ENCODE data around the gene HIPK2. TPM values are rescaled to one million over a fixed set of nuclear protein-coding genes. Genes with fewer than 3 reads are reported as not detected.
A peak's percentile ranks its signal among the peaks of the same experiment; 100 is the strongest.

The HIPK2 gene
- total and polyA plus RNA-seq, 2 donors (not counting 3 experiments of a cell fraction or from before 2014, with no cell fraction given): 9.0 to 43.8 TPM

DNA sequence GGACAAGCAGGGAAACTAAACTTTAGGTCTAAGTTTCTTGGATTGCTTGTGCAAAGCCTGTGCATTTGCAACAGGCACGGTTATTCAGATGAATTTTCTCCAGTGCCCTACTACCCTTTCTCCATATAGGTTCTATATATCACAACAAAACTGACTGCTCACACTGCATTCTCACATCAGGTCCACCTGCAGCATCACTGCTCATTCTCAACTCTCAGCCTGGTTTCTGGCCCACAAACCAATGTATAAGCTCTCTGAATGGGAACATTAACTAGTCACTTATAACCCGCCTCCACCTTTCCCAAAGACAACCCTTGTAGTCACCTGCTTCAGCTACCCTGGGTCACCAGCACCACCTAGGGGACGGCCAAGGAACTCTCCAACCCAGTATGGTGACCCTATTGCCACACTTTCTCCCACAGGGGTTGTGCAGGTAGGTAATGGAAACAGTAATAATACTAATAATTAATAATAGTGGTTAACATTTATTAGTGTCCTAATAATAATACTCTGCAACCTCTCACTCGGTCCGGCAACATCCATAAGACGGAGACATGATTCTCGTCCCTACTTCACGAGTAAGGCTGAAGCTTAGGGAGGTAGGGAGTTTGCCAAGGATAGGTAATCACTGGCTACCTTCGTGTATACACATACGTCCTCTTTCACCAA is 157.0 kb downstream of the HIPK2 start:
- Histone ChIP-seq H4K20me1 (replicated peaks; ENCODE audit: control insufficient read depth, extremely low read depth, insufficient read depth, low read length) (no peaks in the 10 kb centered on the region), H3K9me1 (replicated peaks; ENCODE audit: control insufficient read depth, extremely low read depth, insufficient read depth, low read length) (no peaks in the 10 kb centered on the region), H3K4me2 (ENCODE audit: insufficient read depth, low read length) (no peak overlapping the region), H3K36me3 (ENCODE audit: control insufficient read depth in 2 of 2, extremely low read depth in 1 of 2, insufficient read depth in 2 of 2, low read length in 2 of 2) (peaks cover 7 to 8% of the 10 kb centered on the region in 2 experiments), H3K4me3 (replicated peaks in 1 of 3; ENCODE audit: insufficient read depth in 1 of 3, low read depth in 1 of 3, low read length in 3 of 3) (no peak overlapping the region), H3K9me3 (replicated peaks; ENCODE audit: control insufficient read depth, insufficient read depth, low read length) (no peaks in the 10 kb centered on the region), H3K79me2 (ENCODE audit: control insufficient read depth, insufficient read depth, low read length) (no peaks in the 10 kb centered on the region), H3K27ac (ENCODE audit: insufficient read depth, low read depth, low read length) (no peak overlapping the region), H2AFZ (ENCODE audit: low read depth, low read length) (no peak overlapping the region), H3K4me1 (ENCODE audit: control insufficient read depth, extremely low read depth, insufficient read depth, low read length) (no peaks in the 10 kb centered on the region), H3K27me3 (ENCODE audit: control insufficient read depth in 2 of 2, insufficient read depth in 2 of 2, low read length in 2 of 2) (no peaks in the 10 kb centered on the region), H3K9ac (replicated peaks; ENCODE audit: extremely low read depth, insufficient read depth, low read length) (no peak overlapping the region)
- TF ChIP-seq, protein P1, sequence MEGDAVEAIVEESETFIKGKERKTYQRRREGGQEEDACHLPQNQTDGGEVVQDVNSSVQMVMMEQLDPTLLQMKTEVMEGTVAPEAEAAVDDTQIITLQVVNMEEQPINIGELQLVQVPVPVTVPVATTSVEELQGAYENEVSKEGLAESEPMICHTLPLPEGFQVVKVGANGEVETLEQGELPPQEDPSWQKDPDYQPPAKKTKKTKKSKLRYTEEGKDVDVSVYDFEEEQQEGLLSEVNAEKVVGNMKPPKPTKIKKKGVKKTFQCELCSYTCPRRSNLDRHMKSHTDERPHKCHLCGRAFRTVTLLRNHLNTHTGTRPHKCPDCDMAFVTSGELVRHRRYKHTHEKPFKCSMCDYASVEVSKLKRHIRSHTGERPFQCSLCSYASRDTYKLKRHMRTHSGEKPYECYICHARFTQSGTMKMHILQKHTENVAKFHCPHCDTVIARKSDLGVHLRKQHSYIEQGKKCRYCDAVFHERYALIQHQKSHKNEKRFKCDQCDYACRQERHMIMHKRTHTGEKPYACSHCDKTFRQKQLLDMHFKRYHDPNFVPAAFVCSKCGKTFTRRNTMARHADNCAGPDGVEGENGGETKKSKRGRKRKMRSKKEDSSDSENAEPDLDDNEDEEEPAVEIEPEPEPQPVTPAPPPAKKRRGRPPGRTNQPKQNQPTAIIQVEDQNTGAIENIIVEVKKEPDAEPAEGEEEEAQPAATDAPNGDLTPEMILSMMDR (IDR thresholded peaks at IDR 0.05; ENCODE audit: extremely low read depth in 1 of 2, insufficient read depth in 1 of 2, low read depth in 1 of 2, low read length in 2 of 2): peak; percentile 59 to 63
- TF ChIP-seq EZH2 (IDR thresholded peaks at IDR 0.05; ENCODE audit: borderline replicate concordance, low read depth, low read length, severe bottlenecking): no peak
- FAIRE-seq (peak; percentile 35), DNase-seq (ENCODE audit: low read depth, low spot score) (peak; percentile 9)
- dilution Hi-C loops (cut with MboI; ENCODE audit: extremely low pct_ligation_motif_present, low sequenced_read_pairs): loop anchor here (25.0 kb wide), 1 partner anchor 391 kb away; no protein-coding TSS in a partner anchor
- BruUV-seq (replicated peaks): no TSS peak
- intact Hi-C loops (cut with micrococcal nuclease): no loop called here
- CTCF ChIA-PET: interaction anchor here (0.9 to 3.0 kb wide), 7 partner anchors 10 to 382 kb away, joined by 3 to 22 read pairs (median 5); no protein-coding TSS in a partner anchor
- POLR2A ChIA-PET: no interaction called here

DNA sequence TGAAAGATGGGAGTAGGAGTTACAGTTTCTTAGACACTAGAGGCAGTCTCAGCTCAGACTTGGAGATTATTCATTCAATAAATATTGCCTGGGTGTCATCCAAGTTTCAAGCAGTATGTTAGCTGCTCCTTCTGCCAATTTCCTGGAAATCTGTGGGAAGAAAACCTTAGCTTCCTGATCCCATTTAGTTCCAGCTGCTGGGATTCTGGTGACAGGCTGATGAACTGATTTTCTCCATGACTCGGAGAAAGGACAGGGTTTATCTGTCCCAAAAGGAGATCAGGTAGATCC is 158.5 kb downstream of the HIPK2 start:
- H3K9me3 ChIP-seq (replicated peaks; ENCODE audit: control insufficient read depth, insufficient read depth, low read length): no peaks in the 10 kb centered on the region
- TF ChIP-seq, protein P1 (IDR thresholded peaks at IDR 0.05; ENCODE audit: extremely low read depth in 1 of 2, insufficient read depth in 1 of 2, low read depth in 1 of 2, low read length in 2 of 2): no peak
- TF ChIP-seq POLR2AphosphoS5 (IDR thresholded peaks at IDR 0.05; ENCODE audit: insufficient read depth, low read depth, low read length) (no peak), JUN (IDR thresholded peaks at IDR 0.05; ENCODE audit: borderline replicate concordance, insufficient read depth, insufficient read length, low read depth) (no peak), FOS (IDR thresholded peaks at IDR 0.05; ENCODE audit: borderline replicate concordance, insufficient read depth, low read length) (no peak), EZH2 (IDR thresholded peaks at IDR 0.05; ENCODE audit: borderline replicate concordance, low read depth, low read length, severe bottlenecking) (no peak)
- POLR2A ChIA-PET: no interaction called here
- dilution Hi-C loops (cut with MboI; ENCODE audit: extremely low pct_ligation_motif_present, low sequenced_read_pairs) (loop anchor here (25.0 kb wide), 1 partner anchor 393 kb away; no protein-coding TSS in a partner anchor), intact Hi-C loops (cut with micrococcal nuclease) (loop anchor here (1.0 kb wide), 1 partner anchor 383 kb away; no protein-coding TSS in a partner anchor)
- H3K79me2 ChIP-seq (ENCODE audit: control insufficient read depth, insufficient read depth, low read length): no peaks in the 10 kb centered on the region
- H3K4me3 ChIP-seq (replicated peaks in 1 of 3; ENCODE audit: insufficient read depth in 1 of 3, low read depth in 1 of 3, low read length in 3 of 3): no peak overlapping the region
- H2AFZ ChIP-seq (ENCODE audit: low read depth, low read length): no peak overlapping the region
- H3K27ac ChIP-seq (ENCODE audit: insufficient read depth, low read depth, low read length): no peak overlapping the region
- no peak overlapping the region for H3K9ac ChIP-seq (replicated peaks; ENCODE audit: extremely low read depth, insufficient read depth, low read length)
- BruUV-seq (replicated peaks): no TSS peak
- H3K9me1 ChIP-seq (replicated peaks; ENCODE audit: control insufficient read depth, extremely low read depth, insufficient read depth, low read length): no peaks in the 10 kb centered on the region
- DNase-seq (ENCODE audit: low read depth, low spot score) (peak; percentile 26), FAIRE-seq (no peak)
- H3K27me3 ChIP-seq (ENCODE audit: control insufficient read depth in 2 of 2, insufficient read depth in 2 of 2, low read length in 2 of 2): no peaks in the 10 kb centered on the region
- no peaks in the 10 kb centered on the region for H4K20me1 ChIP-seq (replicated peaks; ENCODE audit: control insufficient read depth, extremely low read depth, insufficient read depth, low read length)
- peaks cover 9 to 11% of the 10 kb centered on the region in 2 experiments for H3K36me3 ChIP-seq (ENCODE audit: control insufficient read depth in 2 of 2, extremely low read depth in 1 of 2, insufficient read depth in 2 of 2, low read length in 2 of 2)
- CTCF ChIA-PET: interaction anchor here (1.0 to 4.5 kb wide), 27 partner anchors 9 to 386 kb away, joined by 3 to 112 read pairs (median 5); no protein-coding TSS in a partner anchor
- H3K4me1 ChIP-seq (ENCODE audit: control insufficient read depth, extremely low read depth, insufficient read depth, low read length): no peaks in the 10 kb centered on the region
- H3K4me2 ChIP-seq (ENCODE audit: insufficient read depth, low read length): no peak overlapping the region

All from endothelial cell of umbilical vein (primary cell).